ENCODE measurements around the gene HSD3B7. TPM values are rescaled to one million over a fixed set of nuclear protein-coding genes. Genes with fewer than 3 reads are reported as not detected.
A peak's percentile ranks its signal among the peaks of the same experiment; 100 is the strongest.

Gene HSD3B7
- total and polyA plus RNA-seq, 7 experiments from 2014 or later = 0.08 to 7.0 (median 2.4) TPM; not detected in 1

DNA sequence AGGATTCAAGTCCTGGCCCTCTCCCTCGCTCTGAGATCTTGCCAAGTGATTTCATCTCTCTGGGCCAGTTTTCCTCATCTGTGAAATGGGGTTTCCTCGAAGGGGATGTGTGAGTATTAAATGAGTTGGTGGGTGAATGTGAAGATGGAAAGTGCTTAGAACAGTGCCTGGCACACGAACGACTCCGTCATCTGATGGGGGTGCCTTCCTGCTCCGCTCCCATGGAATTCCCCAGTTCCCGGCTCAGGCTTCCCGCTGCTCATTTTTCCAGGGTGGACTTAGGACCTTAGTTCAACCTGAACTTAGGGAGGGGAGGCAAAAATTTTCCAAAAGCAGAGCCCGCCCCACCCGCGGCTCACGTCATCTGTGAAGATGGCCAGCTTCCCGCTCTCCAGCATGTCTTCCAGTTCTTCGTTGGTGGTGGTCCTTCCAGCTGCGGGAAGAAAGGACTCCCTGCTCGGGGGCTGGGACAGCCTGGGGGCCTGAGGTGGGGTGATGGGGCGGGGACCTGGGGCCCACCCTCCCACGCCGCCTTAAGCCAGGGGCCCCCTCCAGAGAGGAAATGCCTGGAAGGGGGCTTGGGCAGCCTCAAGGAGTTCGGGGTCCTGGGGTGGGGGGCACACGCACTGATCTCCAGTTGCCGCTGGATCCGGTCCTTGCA lies 11.4 kb downstream of the HSD3B7 start:
- intact Hi-C loops (cut with micrococcal nuclease) = loop anchor here (2.0 to 5.0 kb wide), 2 partner anchors 39 to 78 kb away; partner anchors contain the start of genes SETD1A (in 1 of the 2), ZNF646 (in 1 of the 2) and ZNF668 (in 1 of the 2)

DNA sequence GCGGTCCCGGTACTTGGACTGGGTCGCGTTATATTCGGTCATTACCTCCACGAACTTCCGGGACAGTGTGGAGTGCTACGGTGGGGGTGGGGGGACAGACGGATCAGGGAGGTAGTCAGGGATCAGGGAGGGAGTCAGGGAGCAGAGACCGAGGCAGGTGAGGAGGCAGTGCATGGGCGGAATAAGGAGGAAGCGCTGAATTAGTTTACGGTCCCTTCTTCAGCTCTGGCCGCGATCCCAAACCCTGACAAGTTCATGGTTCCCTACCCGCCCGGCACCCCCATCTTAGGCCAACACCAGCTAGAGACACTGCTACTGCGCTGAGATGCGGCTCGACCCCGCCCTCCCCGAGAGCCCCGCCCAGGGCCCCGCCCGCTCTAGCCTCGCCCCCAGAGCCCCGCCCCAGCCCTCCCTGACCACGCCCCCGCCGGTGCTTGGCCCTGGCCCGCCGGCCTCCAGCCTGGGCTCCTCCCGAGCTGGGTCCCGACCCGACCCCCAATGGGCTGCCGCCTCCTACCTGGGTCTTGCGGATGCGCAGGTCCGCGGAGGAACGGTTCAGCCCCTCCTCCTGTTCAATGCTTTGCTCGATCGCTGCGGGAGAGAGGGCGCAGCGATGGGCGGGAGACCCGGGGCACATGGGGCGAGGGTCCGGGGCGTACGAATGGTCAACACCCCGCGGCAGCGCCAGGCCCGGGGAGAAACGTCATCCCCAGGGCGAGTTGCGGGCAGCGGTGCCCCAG lies 12.1 kb downstream of the HSD3B7 start:
- peaks cover 0 to 3% (median 0%) of the 10 kb centered on the region in 5 donors for H3K27me3 Mint-ChIP-seq
- H3K4me1 ChIP-seq (ENCODE audit: control insufficient read depth in 2 of 2, insufficient read depth in 2 of 2, low read length in 2 of 2) = peaks cover 5 to 11% of the 10 kb centered on the region in 2 donors
- H3K27me3 ChIP-seq (ENCODE audit: control insufficient read depth in 2 of 2, insufficient read depth in 2 of 2, low read length in 2 of 2) = no peaks in the 10 kb centered on the region
- POLR2A ChIA-PET = interaction anchor here (0.5 kb wide), 1 partner anchor 57 kb away, joined by 6 read pairs; no protein-coding TSS in a partner anchor
- peak overlapping the region; percentile 66 to 90 (median 82) for H3K4me3 Mint-ChIP-seq
- H3K36me3 Mint-ChIP-seq = no peaks in the 10 kb centered on the region
- peak overlapping the region; percentile 78 for H3K4me3 ChIP-seq (ENCODE audit: low read length)
- H3K9me3 ChIP-seq (ENCODE audit: control insufficient read depth in 2 of 3, low read length in 3 of 3) = no peaks in the 10 kb centered on the region
- H3K27ac ChIP-seq (ENCODE audit: low read depth, low read length) = peak overlapping the region; percentile 61
- CTCF ChIA-PET = interaction anchor here (1.2 kb wide), 1 partner anchor 14 kb away, joined by 3 read pairs; no protein-coding TSS in a partner anchor
- peak; percentile 99 for ATAC-seq
- DNase-seq = peak; percentile 45 to 80 (median 66)
- peaks cover 0 to 9% (median 6%) of the 10 kb centered on the region in 7 donors for H3K4me1 Mint-ChIP-seq
- H3K27ac Mint-ChIP-seq = peak overlapping the region in 7 of 9 donors; percentile 58 to 87 (median 74)
- intact Hi-C loops (cut with micrococcal nuclease) = loop anchor here (1.0 to 5.0 kb wide), 8 partner anchors 13 to 462 kb away; partner anchors contain the start of genes SETD1A (in 2 of the 2), STX4 (in 2 of the 2), ZNF646 (in 2 of the 2) and ZNF668 (in 2 of the 2)
- no peaks in the 10 kb centered on the region for H3K36me3 ChIP-seq (ENCODE audit: control insufficient read depth in 2 of 3, insufficient read depth in 3 of 3, low read length in 3 of 3)
- no peaks in the 10 kb centered on the region for H3K9me3 Mint-ChIP-seq

More for the DNA sequence above, 11.4 kb downstream of the HSD3B7 start:
- Mint-ChIP-seq H3K27me3 (peaks cover 0 to 3% (median 0%) of the 10 kb centered on the region in 5 donors), H3K9me3 (no peaks in the 10 kb centered on the region), H3K4me3 (peak overlapping the region; percentile 66 to 90 (median 82)), H3K36me3 (no peaks in the 10 kb centered on the region), H3K4me1 (peaks cover 0 to 9% (median 6%) of the 10 kb centered on the region in 7 donors), H3K27ac (peak overlapping the region; percentile 52 to 91 (median 70))
- ChIA-PET CTCF (interaction anchor here (1.2 kb wide), 1 partner anchor 13 kb away, joined by 3 read pairs; no protein-coding TSS in a partner anchor), POLR2A (interaction anchor here (0.7 kb wide), 1 partner anchor 478 kb away, joined by 3 read pairs; no protein-coding TSS in a partner anchor)
- DNase-seq (no peak), ATAC-seq (no peak)
- peak overlapping the region; percentile 61 for H3K27ac ChIP-seq (ENCODE audit: low read depth, low read length)
- H3K4me3 ChIP-seq (ENCODE audit: low read length) = peak overlapping the region; percentile 78
- no peaks in the 10 kb centered on the region for H3K27me3 ChIP-seq (ENCODE audit: control insufficient read depth in 2 of 2, insufficient read depth in 2 of 2, low read length in 2 of 2)
- H3K9me3 ChIP-seq (ENCODE audit: control insufficient read depth in 2 of 3, low read length in 3 of 3) = no peaks in the 10 kb centered on the region
- H3K4me1 ChIP-seq (ENCODE audit: control insufficient read depth in 2 of 2, insufficient read depth in 2 of 2, low read length in 2 of 2) = peaks cover 5 to 11% of the 10 kb centered on the region in 2 donors
- no peaks in the 10 kb centered on the region for H3K36me3 ChIP-seq (ENCODE audit: control insufficient read depth in 2 of 3, insufficient read depth in 3 of 3, low read length in 3 of 3)

DNA sequence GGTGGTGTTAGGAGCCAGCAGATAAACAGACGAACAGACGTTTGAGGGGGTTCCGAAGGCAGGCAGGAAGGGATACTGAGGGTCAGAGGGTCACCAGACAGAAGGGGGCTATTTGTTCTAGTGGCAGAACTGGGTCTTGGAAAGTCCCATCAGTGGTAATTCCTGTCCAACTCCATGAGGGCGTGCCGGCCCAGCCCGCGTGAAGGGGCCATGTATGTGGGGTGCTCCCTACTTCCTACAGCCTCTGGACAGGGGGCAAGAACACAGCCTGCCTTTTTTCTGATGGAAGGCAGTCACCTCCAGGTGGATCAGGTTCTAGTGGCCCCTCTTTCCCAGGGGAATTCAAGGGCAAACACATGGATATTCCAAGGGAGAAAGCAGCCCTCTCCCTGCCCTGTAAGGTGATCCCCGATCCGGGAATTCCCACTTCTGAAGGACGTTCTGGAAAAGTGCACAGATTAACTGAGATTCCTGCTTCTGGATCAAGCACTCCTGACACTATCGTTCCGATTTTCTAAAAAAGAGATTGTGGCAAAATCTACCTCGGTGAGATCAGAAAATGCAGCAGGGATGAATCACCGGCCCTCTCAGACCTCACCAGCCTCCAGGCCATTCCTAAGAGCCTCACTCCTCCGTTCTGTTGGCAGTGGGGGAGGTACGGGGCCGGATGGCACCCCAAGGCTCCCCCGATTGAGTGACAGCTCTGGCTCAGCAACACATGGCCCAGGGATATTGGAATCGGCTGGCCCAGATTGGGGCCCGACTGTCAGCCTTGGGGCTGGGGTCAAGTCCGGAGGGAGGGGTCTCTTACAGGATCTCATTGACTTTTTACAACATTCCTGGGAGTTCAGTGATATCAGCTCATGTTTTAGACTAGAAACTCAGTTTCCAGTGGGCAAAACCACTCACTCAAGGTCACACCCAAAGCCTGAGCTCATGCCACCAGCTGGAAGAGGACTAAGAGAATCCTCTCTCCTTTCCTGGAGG lies 13.0 kb downstream of the HSD3B7 start:
- Histone ChIP-seq H3K36me3 (ENCODE audit: control insufficient read depth in 2 of 3, insufficient read depth in 3 of 3, low read length in 3 of 3) (no peaks in the 10 kb centered on the region), H3K9me3 (ENCODE audit: control insufficient read depth in 2 of 3, low read length in 3 of 3) (no peaks in the 10 kb centered on the region), H3K4me3 (ENCODE audit: low read length) (peak overlapping the region; percentile 78), H3K27ac (ENCODE audit: low read depth, low read length) (peak overlapping the region; percentile 46), H3K4me1 (ENCODE audit: control insufficient read depth in 2 of 2, insufficient read depth in 2 of 2, low read length in 2 of 2) (peaks cover 5 to 11% of the 10 kb centered on the region in 2 donors), H3K27me3 (ENCODE audit: control insufficient read depth in 2 of 2, insufficient read depth in 2 of 2, low read length in 2 of 2) (no peaks in the 10 kb centered on the region)
- no peak for DNase-seq
- intact Hi-C loops (cut with micrococcal nuclease) = loop anchor here (1.0 to 5.0 kb wide), 8 partner anchors 12 to 461 kb away; partner anchors contain the start of genes SETD1A (in 2 of the 2), STX4 (in 2 of the 2), ZNF646 (in 2 of the 2) and ZNF668 (in 2 of the 2)
- Mint-ChIP-seq H3K9me3 (no peaks in the 10 kb centered on the region), H3K36me3 (no peaks in the 10 kb centered on the region), H3K27me3 (peaks cover 0 to 3% (median 0%) of the 10 kb centered on the region in 5 donors), H3K4me3 (peak overlapping the region; percentile 25 to 90 (median 76)), H3K4me1 (peaks cover 0 to 9% (median 6%) of the 10 kb centered on the region in 7 donors), H3K27ac (peak overlapping the region in 1 of 9 donors; percentile 21)
- ATAC-seq = no peak
- ChIA-PET CTCF (interaction anchor here (0.6 to 1.2 kb wide), 2 partner anchors 15 to 221 kb away, joined by 3 read pairs; no protein-coding TSS in a partner anchor), POLR2A (interaction anchor here (1.2 kb wide), 1 partner anchor 179 kb away, joined by 3 read pairs; no protein-coding TSS in a partner anchor)

DNA sequence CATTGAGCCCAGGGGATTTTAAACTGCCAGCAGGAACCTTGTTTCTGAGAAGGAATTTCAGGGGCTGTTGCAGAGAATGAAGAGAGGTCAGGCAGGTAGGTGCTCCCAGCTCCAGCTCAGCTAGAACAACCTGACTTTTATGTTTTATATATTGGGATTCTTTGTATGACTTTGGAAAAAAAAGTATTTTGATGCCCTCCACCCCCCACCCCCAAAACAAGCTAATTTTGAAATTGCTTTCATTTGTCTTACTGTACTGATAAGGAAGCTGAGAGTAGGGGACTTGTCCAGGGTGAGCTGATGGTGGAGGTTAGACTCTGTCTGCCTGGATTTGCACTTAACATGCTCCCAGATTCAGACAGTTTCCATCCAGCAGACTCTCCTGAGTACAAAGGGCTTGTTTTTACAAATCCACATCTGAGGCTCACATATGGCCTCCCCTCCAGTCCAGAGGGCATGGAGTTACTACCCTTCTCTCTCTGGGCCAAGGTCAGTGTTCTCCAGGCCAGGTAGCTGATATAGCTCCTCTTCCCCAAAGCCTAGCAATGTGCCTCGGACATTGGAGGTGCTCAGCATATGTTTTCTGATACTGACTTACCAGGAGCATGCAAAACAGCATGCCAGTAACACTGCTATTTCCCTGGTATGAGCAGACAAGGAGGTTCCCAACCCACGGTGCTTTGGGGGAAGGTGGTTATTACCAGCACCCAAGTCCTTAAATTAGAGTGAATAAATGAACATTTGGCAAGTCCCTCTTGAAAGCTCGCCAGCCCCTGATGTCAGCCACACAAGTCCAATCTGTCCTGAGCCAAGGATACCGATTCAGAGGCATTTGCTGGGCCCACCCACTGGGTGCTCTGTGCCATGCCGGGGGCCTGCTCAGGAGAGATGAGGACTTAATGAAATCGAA lies 14.1 kb downstream of the HSD3B7 start:
- H3K4me1 Mint-ChIP-seq = peaks cover 0 to 9% (median 6%) of the 10 kb centered on the region in 7 donors
- H3K27ac ChIP-seq (ENCODE audit: low read depth, low read length) = no peak overlapping the region
- H3K4me3 Mint-ChIP-seq = no peak overlapping the region
- no peak overlapping the region for H3K4me3 ChIP-seq (ENCODE audit: low read length)
- no peaks in the 10 kb centered on the region for H3K9me3 Mint-ChIP-seq
- DNase-seq (no peak), ATAC-seq (no peak)
- H3K4me1 ChIP-seq (ENCODE audit: control insufficient read depth in 2 of 2, insufficient read depth in 2 of 2, low read length in 2 of 2) = peaks cover 5 to 11% of the 10 kb centered on the region in 2 donors
- H3K27ac Mint-ChIP-seq = peak overlapping the region in 1 of 9 donors; percentile 51
- H3K36me3 ChIP-seq (ENCODE audit: control insufficient read depth in 2 of 3, insufficient read depth in 3 of 3, low read length in 3 of 3) = no peaks in the 10 kb centered on the region
- no peaks in the 10 kb centered on the region for H3K9me3 ChIP-seq (ENCODE audit: control insufficient read depth in 2 of 3, low read length in 3 of 3)
- intact Hi-C loops (cut with micrococcal nuclease) = loop anchor here in 1 of 2 donors (5.0 kb wide), 1 partner anchor 42 kb away; the partner anchor contains the start of gene SETD1A
- peaks cover 0 to 3% (median 0%) of the 10 kb centered on the region in 5 donors for H3K27me3 Mint-ChIP-seq
- H3K36me3 Mint-ChIP-seq = no peaks in the 10 kb centered on the region
- ChIA-PET CTCF (interaction anchor here (0.6 kb wide), 1 partner anchor 220 kb away, joined by 3 read pairs; no protein-coding TSS in a partner anchor), POLR2A (interaction anchor here (0.7 to 1.2 kb wide), 4 partner anchors 13 to 205 kb away, joined by 3 read pairs; no protein-coding TSS in a partner anchor)
- H3K27me3 ChIP-seq (ENCODE audit: control insufficient read depth in 2 of 2, insufficient read depth in 2 of 2, low read length in 2 of 2) = no peaks in the 10 kb centered on the region

DNA sequence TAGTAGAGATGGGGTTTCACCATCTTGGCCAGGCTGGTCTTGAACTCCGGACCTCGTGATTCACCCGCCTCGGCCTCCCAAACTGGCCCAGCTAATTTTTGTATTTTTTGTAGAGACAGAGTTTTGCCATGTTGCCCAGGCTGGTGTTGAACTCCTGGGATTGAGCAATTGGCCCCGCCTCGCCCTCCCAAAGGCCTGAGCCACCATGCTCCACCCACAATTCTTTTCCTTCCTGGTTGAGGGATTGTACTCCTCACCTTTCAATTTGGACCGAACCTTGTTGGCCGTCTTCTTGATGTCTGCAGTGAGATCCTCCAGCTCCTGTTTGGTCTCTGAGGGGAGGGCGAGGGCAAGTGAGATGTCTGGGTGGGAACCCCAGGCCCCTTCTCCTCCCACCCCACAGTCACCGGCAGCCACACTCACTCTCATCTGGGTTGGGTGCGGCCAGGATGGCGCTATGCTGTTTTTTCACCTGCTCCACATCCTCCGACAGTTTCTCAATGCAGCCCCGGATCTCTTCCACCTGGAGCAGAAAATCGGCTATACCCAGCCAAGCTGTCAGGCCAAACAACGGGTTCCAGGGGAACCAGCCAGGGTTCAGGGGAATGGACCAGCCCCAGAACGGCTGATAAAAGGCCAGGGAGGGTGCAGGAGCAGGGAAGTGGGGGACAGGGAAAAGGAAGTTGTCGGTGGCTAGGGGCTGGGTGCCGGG lies 15.8 kb downstream of the HSD3B7 start:
- intact Hi-C loops (cut with micrococcal nuclease) = no loop called here
- no peaks in the 10 kb centered on the region for H3K9me3 Mint-ChIP-seq
- H3K27me3 Mint-ChIP-seq = peaks cover 0 to 5% (median 0%) of the 10 kb centered on the region in 5 donors
- no peaks in the 10 kb centered on the region for H3K9me3 ChIP-seq (ENCODE audit: control insufficient read depth in 2 of 3, low read length in 3 of 3)
- no peaks in the 10 kb centered on the region for H3K36me3 Mint-ChIP-seq
- peaks cover 0 to 9% (median 4%) of the 10 kb centered on the region in 7 donors for H3K4me1 Mint-ChIP-seq
- H3K4me3 ChIP-seq (ENCODE audit: low read length) = no peak overlapping the region
- no peak overlapping the region for H3K27ac Mint-ChIP-seq
- H3K27me3 ChIP-seq (ENCODE audit: control insufficient read depth in 2 of 2, insufficient read depth in 2 of 2, low read length in 2 of 2) = no peaks in the 10 kb centered on the region
- H3K27ac ChIP-seq (ENCODE audit: low read depth, low read length) = no peak overlapping the region
- H3K4me3 Mint-ChIP-seq = no peak overlapping the region
- peaks cover 5 to 11% of the 10 kb centered on the region in 2 donors for H3K4me1 ChIP-seq (ENCODE audit: control insufficient read depth in 2 of 2, insufficient read depth in 2 of 2, low read length in 2 of 2)
- POLR2A ChIA-PET = interaction anchor here (0.7 kb wide), 1 partner anchor 203 kb away, joined by 3 read pairs; no protein-coding TSS in a partner anchor
- no peaks in the 10 kb centered on the region for H3K36me3 ChIP-seq (ENCODE audit: control insufficient read depth in 2 of 3, insufficient read depth in 3 of 3, low read length in 3 of 3)
- no peak for DNase-seq
- ATAC-seq = no peak
- CTCF ChIA-PET = no interaction called here

All from naive thymus-derived CD4-positive, alpha-beta T cell (primary cell).